ENCODE measurements around the gene INTS7.
"Not testable (repeated sequence)": the region's sequence is repeated elsewhere in the genome, so short reads cannot be mapped to it uniquely, and the experiment has no call there.

Gene INTS7

DNA sequence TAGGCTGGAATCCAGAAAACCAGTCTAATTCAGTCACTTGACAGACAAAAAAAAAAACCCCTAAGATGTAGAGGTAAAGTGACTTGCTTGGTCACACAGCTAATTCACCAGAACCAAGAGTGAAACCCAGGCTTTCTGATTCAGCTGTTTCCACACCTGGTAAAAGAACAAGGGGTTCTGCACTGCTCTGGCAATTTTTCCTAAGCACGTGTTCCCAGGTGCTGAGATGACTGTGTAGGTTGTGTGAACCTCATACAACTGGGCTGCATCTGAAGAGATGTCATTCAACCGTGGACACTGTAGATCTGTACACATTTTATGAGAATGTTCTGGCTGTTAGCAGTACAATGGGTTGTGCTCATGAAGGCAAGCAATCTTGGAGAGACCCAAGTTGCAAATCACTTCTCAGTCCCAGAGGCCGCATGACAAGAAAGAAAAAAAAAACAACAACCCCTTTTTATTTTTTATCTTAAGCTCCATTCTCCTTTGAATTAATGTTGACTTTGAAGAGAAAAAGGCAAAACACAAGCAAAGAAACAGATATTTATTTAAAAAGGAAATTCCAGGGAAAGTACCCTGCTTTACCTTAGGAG is 95.4 kb downstream of the INTS7 start:
- no peak for DNase-seq (ENCODE audit: low read depth)
- no peak overlapping the region for H3K4me3 ChIP-seq (ENCODE audit: low read depth, low read length)

DNA sequence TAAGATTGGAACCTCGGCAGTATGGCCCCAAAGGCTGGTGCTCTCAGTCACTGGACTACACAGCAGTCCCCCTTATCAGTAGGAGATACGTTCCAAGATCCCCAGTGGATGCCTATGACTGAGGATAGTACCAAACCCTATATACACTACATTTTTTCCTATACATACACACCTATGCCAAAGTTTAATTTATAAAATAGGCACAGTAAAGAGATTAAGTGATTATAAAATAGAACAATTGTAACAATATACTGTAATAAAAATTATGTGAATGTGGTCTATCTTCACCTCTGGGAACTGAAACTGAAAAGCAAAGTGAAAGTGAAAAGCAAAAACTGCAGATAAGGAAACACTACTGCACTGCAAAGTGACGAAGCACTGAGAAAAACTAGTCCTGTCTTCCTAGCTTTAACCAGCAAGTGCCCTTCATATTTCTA is 96.8 kb downstream of the INTS7 start:
- H3K4me3 ChIP-seq (ENCODE audit: low read depth, low read length) = no peak overlapping the region
- DNase-seq (ENCODE audit: low read depth) = no peak

DNA sequence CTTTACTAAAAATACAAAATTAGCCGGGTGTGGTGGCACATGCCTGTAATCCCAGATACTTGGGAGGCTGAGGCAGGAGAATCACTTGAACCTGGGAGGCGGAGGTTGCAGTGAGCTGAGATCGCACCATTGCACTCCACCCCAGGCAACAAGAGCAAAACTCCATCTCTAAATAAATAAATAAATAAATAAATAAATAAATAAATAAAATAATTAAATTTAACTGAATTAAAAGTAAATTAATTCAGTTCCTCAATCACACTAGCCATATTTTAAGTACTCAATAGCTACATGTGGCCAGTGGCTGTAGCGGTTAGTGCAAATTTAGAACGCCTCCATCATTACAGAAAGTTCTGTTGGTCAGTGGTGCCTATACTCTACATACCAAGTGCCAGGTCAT is 97.9 kb downstream of the INTS7 start:
- not testable (repeated sequence) for DNase-seq (ENCODE audit: low read depth); H3K4me3 ChIP-seq (ENCODE audit: low read depth, low read length)

DNA sequence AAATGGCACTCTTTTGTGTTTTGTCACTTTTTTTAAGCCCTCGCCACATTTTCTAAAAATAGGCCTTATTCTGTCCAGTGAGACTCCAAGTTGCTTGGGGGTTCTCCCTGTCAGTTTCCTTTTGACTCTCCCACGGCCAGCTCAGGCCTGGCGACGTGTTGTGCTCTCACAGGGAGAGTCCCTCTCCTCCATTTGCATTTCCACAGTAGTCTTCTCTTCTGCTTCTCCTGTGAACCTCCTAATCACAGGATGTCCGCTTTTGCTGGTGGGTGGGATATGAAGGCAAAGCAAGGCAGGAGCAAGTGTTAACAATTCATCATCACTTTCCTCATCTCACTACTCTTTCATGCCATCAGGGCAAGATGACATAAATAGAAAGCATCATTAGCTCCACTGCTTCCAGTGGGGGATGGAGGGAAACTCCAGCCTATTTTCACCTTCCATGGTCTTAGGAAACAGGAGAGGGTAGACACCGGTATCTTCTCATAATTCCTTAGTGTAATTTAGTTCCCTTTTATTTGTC is 99.8 kb downstream of the INTS7 start:
- DNase-seq (ENCODE audit: low read depth) = no peak
- no peak overlapping the region for H3K4me3 ChIP-seq (ENCODE audit: low read depth, low read length)

DNA sequence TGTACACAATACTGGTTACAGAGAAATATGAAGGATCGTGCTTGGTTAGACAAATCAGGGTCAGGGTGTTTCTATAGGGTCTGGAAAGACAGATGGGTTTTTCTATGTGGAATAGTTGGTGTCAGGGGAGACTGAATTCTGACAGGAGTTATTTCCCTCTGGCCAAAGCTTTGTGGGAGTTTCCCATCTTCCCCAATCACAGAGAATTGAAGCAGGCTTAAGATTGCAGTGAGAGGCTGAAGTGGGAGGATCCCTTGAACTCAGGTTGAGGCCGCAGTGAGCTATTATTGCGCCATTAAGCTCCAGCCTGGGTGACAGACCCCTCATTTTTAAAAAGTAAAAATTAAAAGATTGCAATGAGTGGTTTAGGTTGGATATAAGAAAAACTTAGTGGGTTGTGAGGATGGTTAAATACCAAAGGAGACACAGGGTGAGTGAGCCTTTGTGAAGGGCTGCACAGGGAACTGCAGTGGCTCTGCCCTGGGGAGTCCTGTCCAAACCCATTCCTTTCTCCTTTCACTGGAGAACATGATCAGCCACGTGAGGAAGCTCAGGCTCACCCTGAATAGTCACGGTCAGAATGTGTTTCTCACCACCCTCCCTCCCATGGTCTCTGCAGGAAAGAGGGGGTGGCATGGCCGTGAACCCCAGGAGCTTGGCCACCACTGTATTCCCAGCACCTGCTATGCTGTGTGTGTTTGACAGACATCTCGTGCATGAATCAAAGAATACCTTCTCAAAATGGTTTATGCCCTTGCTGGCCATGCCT is 101.2 kb downstream of the INTS7 start:
- no peak overlapping the region for H3K4me3 ChIP-seq (ENCODE audit: low read depth, low read length)
- no peak for DNase-seq (ENCODE audit: low read depth)

DNA sequence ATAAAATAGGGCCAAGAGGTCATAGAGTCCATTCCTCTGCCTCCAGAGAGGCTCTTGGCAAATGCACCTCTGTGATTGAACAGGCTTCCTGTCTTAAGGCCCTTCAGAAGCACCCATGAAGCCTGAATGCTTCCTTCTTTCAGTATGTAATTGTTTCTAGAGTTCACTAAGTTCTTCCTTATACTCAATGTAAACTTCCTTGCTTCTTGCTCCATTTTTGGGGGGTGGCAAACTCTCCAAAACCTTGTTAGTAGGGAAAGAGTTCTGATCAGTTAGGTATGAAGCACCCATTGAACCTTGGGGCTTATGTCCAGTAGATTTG is 102.5 kb downstream of the INTS7 start:
- H3K4me3 ChIP-seq (ENCODE audit: low read depth, low read length) = no peak overlapping the region

DNA sequence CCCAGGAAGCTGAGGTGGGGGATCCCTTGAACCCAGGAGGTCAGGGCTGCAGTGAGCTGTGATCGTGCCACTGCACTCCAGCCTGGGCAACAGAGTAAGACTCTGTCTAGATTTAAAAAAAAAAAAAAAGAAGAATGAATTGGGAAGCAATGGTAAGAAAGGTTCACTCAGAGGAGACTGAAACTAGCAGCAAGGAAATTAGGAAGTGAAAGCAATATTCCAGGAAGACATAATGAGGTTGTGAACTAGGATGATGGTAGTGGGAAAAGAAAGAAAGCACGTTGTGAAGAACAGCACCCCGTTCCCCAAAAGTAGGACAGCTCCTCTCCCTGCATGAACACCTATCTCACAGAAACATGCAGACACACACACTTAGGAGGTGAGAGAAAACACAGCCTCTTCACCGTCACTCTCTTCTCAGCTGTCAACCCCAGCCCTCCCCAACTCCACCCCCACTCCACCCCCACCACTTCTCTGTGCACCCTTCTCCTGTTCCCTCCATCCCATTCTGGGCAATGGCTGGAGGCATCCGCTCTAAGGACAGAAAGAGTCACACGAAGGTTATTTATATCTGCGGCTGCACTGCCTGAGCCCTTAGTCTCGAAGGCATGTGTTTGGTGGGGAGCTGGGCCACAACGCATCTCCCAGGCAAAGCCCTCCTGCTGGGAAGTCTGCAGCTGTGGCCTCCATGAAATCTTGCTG is 103.0 kb downstream of the INTS7 start:
- no peak for DNase-seq (ENCODE audit: low read depth)
- no peak overlapping the region for H3K4me3 ChIP-seq (ENCODE audit: low read depth, low read length)

More for the DNA sequence above, 102.5 kb downstream of the INTS7 start:
- DNase-seq (ENCODE audit: low read depth) = no peak

DNA sequence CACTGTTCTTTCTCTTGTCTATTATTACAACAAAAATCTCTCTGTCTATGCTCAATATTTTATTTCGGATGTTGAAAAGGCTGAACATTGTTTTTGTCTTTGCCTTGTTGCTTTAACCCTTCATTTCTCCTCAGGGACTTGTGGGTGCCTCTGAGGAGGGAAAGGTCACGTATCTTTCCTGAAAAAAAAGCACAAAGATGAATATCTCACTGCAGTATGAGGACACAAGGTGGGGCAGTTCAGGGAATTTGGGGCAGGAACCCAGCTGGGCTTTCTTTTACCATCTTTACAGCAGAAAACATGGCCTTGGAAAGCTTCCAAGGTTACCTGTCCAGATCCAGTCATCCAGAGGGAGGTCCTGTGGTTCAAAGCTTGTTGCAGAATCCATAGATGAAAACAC is 105.7 kb downstream of the INTS7 start:
- no peak overlapping the region for H3K4me3 ChIP-seq (ENCODE audit: low read depth, low read length)
- DNase-seq (ENCODE audit: low read depth) = no peak

DNA sequence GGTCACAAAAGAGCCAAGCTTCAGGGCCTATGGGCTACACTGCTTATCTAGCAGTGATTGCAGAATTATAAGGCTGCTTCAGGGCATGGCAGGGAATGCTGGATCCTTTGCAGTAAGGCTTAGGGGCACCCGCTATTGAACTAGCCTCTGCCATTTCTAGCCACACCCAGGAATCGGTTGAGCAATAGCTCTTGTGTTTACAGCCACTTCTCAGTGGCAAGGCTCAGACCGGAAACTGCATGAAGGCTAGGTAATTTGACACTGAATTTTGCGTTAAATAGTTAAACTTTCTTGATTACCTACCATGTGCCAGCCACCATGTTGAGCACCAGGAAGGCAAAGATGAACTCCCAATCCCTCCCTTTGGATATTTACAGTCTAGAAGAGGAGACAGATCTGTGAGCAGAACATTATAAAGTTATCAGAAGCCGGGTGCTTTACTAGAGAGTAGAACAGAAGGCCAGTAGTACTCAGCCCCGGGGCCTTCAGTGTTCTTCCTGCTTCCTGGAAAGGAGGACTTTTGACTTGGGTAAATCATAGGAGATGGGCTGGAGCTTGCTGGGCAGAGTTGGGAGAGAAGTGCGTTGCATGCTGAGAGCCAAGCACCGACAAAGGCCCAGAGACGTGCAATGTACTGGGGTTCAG is 106.2 kb downstream of the INTS7 start:
- DNase-seq (ENCODE audit: low read depth) = no peak
- no peak overlapping the region for H3K4me3 ChIP-seq (ENCODE audit: low read depth, low read length)

DNA sequence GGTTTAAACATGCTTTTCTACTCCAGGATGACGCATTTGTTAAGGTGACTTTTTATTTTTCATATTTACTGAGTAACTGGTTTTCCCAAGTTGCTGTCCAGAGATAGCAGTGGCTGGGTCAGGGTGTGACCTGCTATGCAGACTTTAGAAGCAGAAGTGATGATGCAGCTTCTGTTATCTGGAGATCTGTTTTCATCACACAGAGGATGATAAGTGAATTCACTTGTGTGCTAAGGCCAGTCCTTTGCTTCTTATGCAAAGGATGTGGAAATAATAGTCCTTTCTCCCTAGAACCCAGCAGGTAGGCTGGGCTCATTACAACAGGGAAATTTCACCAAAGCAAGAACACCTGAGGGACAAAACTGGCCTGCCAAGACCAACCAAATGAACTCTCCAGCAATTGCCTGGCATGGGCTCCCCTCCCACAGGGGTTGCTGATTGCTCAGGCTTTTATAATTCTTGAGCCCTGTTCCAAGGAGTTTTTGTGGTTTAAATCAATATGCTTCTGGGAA is 107.0 kb downstream of the INTS7 start:
- no peak for DNase-seq (ENCODE audit: low read depth)
- no peak overlapping the region for H3K4me3 ChIP-seq (ENCODE audit: low read depth, low read length)

DNA sequence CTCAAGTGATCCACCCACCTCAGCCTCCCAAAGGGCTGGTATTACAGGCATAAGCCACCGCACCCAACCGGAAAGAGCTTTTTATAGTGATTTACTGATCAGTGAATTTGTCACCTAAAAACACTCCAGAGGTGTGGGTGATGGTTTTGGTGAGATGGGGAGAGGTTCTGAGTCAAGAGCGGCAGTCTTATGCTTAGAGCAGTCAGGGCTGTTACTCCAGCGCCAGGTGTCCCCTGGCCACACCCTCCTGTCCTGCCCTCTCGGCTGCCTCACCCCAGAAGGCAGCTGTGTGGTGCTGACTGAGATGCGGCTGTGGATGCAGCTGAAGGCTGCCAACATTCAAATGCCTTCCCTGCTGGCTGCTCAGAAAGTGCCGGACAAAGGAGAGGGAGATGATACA is 110.3 kb downstream of the INTS7 start:
- no peak for DNase-seq (ENCODE audit: low read depth)
- H3K4me3 ChIP-seq (ENCODE audit: low read depth, low read length) = no peak overlapping the region

DNA sequence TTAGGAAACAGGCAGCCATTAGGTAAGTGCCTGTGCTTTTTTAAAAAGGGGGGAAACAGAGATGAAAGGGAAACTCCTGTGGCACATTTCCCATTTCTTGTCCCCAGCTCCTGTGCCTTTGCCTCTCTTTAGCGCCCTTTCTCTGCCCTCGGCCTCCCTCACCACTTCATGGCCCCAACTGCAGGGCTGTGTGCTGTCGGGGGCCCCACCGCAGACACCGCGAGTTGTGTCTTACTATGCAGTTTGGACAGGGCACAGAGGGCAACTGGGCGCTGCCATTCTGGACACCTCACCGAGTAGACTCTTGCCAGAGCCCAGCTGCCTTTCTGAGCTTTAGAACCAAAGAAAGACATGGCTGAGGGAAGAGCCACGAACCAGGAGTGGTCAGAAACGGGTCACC is 111.1 kb downstream of the INTS7 start:
- DNase-seq (ENCODE audit: low read depth) = no peak
- no peak overlapping the region for H3K4me3 ChIP-seq (ENCODE audit: low read depth, low read length)

DNA sequence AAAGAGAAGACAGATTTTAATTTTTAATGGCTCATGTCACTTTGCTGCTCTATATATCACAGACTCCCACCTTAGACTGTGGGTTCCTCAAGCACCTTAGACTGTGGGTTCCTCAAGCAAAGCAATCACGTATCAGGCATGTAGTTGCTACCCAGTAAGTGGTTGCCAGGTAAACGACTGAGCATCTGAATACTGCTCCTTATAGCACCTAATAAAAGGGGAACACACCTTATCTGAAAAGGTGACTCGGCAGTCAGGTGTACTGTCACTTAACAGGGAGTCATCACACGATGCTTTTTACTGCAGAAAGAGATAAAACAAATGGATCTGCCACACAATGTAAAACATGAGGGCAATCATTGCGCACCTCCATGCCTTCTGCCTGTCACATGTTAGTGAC is 112.3 kb downstream of the INTS7 start:
- H3K4me3 ChIP-seq (ENCODE audit: low read depth, low read length) = no peak overlapping the region
- DNase-seq (ENCODE audit: low read depth) = no peak

DNA sequence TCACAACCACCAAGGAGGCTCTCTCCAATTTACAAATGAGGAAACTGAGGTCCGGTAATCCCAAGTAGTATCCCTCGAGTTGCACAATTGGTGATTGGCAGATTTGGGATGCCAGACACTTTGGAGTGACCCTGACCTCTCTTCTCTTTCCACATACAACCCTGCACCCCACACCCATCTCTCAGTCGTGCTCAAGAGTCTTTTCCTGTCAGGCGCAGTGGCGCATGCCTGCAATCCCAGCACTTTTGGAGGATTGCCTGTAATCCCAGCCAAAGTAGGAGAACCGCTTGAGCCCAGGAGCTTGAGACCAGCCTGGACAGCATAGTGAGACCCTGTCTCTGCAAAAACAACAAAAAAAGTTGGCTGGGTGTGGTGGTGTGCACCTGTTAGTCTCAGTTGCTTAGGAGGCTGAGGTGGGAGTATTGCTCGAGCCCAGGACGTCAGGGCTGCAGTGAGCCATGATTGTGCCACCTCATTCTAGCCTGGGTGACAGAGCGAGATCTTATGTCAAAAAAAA is 113.7 kb downstream of the INTS7 start:
- H3K4me3 ChIP-seq (ENCODE audit: low read depth, low read length) = no peak overlapping the region
- DNase-seq (ENCODE audit: low read depth) = no peak

DNA sequence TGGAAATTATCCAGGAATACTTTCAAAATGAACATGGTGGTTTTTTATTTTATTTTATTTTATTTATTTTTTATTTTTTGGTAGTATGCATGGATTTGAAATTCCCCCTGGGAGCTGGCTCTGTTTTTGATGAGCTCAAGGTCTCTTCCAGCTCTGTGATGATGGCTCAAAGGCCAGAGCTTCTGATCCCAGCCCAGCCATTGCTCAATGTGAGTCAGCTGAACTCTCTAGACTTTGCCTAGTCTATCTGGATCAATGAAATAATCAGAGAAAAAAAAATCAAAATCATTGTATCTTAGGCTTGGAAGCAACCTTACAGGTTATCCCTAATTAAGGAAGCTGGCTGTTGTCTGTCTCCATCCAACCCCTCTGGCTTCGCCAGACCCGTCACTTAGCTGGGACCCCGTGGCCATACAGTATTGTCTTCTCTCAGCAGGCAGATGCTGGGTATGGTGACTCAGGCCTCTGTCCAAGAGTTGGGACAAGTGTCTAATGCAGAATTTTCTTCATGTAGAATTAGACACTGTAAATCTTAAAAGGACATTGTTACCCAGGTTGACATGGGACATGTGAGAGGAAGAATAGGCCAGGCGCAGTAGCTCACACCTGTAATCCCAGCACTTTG is 114.6 kb downstream of the INTS7 start:
- no peak for DNase-seq (ENCODE audit: low read depth)
- no peak overlapping the region for H3K4me3 ChIP-seq (ENCODE audit: low read depth, low read length)

DNA sequence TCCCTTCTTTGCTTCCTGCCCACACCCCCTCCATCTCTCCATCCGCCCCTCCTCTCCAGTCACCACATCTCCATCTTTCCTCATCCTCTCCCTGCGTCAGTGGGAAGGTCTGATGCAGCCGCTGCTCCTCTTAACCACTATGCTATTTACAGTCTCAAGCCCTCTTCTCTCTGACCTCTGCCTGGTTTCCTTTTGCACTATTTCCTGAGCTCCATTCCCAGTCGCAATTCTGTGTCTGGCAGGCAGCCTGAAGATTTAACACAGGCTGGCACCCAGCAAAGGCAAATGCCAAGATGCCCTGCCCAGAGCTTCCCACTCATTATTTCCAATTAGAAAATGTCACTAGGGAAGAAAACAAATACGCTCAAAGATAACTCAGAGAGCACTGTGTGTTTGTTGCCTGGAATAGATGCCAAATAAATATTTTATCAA is 115.2 kb downstream of the INTS7 start:
- peak; percentile 67 for DNase-seq (ENCODE audit: low read depth)
- H3K4me3 ChIP-seq (ENCODE audit: low read depth, low read length) = no peak overlapping the region

DNA sequence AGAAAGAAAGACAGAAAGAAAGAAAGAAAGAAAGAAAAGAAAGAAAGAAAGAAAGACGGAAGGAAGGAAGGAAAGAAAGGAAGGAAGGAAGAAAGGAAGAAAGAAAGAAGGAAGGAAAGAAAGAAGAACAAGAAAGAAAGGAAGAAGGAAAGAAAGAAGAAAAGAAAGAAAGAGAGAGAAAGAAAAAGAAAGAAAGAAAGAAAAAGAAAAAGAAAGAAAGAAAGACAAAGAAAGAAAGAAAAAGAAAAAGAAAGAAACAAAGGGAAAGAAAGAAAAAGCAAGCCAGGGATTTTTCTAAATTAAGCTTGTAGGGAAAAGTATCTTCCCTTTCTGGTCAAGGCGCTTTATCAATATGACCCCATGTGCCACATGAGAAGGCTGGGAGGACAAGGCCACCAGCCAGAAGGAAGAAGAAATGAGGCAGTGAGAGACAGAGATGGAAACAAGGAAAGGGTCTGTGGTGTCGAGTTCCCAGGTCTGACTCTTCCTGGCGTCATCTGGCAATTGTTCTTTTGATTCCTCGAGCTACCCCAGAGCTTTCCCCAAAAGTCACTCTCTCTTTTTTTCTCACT is 116.4 kb downstream of the INTS7 start:
- DNase-seq (ENCODE audit: low read depth) = no peak
- no peak overlapping the region for H3K4me3 ChIP-seq (ENCODE audit: low read depth, low read length)

DNA sequence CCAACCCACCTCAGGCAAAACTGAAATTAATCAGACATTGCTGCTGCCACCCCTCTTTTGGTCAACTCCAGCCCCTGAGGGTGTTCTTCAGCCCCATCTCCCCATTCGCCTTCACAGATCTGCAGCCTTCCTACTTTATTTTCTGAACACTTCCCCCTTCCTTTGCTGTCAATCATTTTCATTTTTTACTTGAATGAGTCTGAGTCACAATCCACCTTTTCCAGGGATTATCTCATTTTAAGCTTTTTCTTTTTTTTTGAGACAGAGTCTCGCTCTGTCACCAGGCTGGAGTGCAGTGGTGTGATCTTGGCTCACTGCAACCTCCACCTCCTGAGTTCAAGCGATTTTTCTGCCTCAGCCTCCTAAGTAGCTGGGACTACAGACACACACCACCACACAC is 118.9 kb downstream of the INTS7 start:
- H3K4me3 ChIP-seq (ENCODE audit: low read depth, low read length); DNase-seq (ENCODE audit: low read depth): not testable (repeated sequence)

DNA sequence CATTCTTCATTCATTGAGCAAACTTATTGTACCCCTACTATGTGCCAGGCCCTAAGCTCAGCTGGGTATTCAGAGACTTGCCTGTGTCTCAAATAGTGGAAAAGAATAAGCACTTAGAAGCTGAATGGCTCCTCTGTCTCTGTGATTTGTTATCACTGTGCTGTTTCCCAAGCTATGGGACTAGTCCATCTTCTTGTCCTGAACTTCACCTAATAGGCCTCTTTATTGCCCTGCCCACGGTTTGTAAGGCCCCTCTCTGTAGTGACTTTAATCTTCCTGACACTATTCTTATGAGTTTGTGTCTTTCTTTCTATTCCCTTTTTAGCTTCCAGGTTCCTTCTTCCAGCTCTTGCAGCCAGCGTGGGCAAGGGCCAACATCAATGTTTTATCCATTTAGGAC is 119.4 kb downstream of the INTS7 start:
- no peak for DNase-seq (ENCODE audit: low read depth)
- H3K4me3 ChIP-seq (ENCODE audit: low read depth, low read length) = no peak overlapping the region

Measured in skeletal muscle cell (primary cell).